CD4-positive, alpha-beta T cell treated with Interleukin-15 for 1 hour (primary cell): ENCODE results near the gene PPP4R3A.
A peak's percentile ranks its signal among the peaks of the same experiment; 100 is the strongest.
"Not testable (repeated sequence)": the region's sequence is repeated elsewhere in the genome, so short reads cannot be mapped to it uniquely, and the experiment has no call there.

ENCODE experiments used
- DNase-seq: peaks from one replicate; pipeline ENCODE4 v3.0.0-alpha.2; 2020

Gene PPP4R3A

GRCh38 chr14:91510171-91511042 is at the start of gene PPP4R3A:
Gene PPP4R3A (minus strand): TSS chr14:91510310. CDS start chr14:91509647, 663 bp downstream.
- DNase-seq: peak; percentile 93

GRCh38 chr14:91555531-91555930 is 45.4 kb upstream of the PPP4R3A start:
- DNase-seq: no peak

- no peak for DNase-seq
Observed at GRCh38 chr14:91554535-91555332, 44.6 kb upstream of the PPP4R3A start.

GRCh38 chr14:91548108-91548507 is 38.0 kb upstream of the PPP4R3A start:
- DNase-seq: no peak

- no peak for DNase-seq
Observed at GRCh38 chr14:91545946-91546716, 36.0 kb upstream of the PPP4R3A start.

- no peak for DNase-seq
Observed at GRCh38 chr14:91545204-91545603, 35.1 kb upstream of the PPP4R3A start.

- no peak for DNase-seq
Observed at GRCh38 chr14:91536327-91536726, 26.2 kb upstream of the PPP4R3A start.

- DNase-seq: not testable (repeated sequence)
Observed at GRCh38 chr14:91534059-91534458, 23.9 kb upstream of the PPP4R3A start.

GRCh38 chr14:91533623-91534022 is 23.5 kb upstream of the PPP4R3A start:
- no peak for DNase-seq

- no peak for DNase-seq
Observed at GRCh38 chr14:91523972-91524371, 13.9 kb upstream of the PPP4R3A start.

GRCh38 chr14:91521061-91521640 is 11.0 kb upstream of the PPP4R3A start:
- peak; percentile 53 for DNase-seq

- DNase-seq: no peak
Observed at GRCh38 chr14:91520138-91520537, 10.0 kb upstream of the PPP4R3A start.

- DNase-seq: no peak
Observed at GRCh38 chr14:91519239-91520036, 9.3 kb upstream of the PPP4R3A start.

- no peak for DNase-seq
Observed at GRCh38 chr14:91516663-91517388, 6.7 kb upstream of the PPP4R3A start.

- DNase-seq: no peak
Observed at GRCh38 chr14:91515979-91516378, 5.9 kb upstream of the PPP4R3A start.

GRCh38 chr14:91511043-91511383 is 903 bp upstream of the PPP4R3A start:
- DNase-seq: no peak

- no peak for DNase-seq
Observed at GRCh38 chr14:91509878-91510170, 286 bp downstream of the PPP4R3A start.

- DNase-seq: peak; percentile 32
Observed at GRCh38 chr14:91509083-91509877, 830 bp downstream of the PPP4R3A start.

- DNase-seq: no peak
Observed at GRCh38 chr14:91508105-91508504, 2.0 kb downstream of the PPP4R3A start.

GRCh38 chr14:91506226-91506625 is 3.9 kb downstream of the PPP4R3A start:
- DNase-seq: no peak
